Uterus (tissue), 4 donors: ENCODE results near the gene PPCDC. TPM values are rescaled to one million over a fixed set of nuclear protein-coding genes. Genes with fewer than 3 reads are reported as not detected.

Experiments used
- DNase-seq, 2 donors: peaks; one replicate each; pipeline ENCODE4 v3.0.0-alpha.2; 2019 to 2020
- H3K27ac ChIP-seq, 2 donors: fragments of 200-600 bp; sonication (generic); 1 replicate in 1 of 2; 2 replicates in 1 of 2; pipeline ENCODE4 v1.5.1; 2016 to 2018
- H3K27me3 ChIP-seq, 2 donors: fragments of 200-600 bp; sonication (generic); one replicate each; pipeline ENCODE4 v1.5.1; 2018 to 2019; ENCODE audit warnings: control low read depth in 1 of 2
- H3K36me3 ChIP-seq, 2 donors: fragments of 200-600 bp; sonication (generic); one replicate each; pipeline ENCODE4 v1.5.1; 2019; ENCODE audit warnings: control low read depth in 1 of 2
- H3K4me1 ChIP-seq, 2 donors: fragments of 200-600 bp; sonication (generic); one replicate each; pipeline ENCODE4 v1.5.1; 2018 to 2019; ENCODE audit warnings: control low read depth in 1 of 2
- H3K4me3 ChIP-seq, 2 donors: fragments of 200-600 bp; sonication (generic); 1 replicate in 1 of 2; 2 replicates in 1 of 2; pipeline ENCODE4 v1.5.1; 2018 to 2019; ENCODE audit warnings: mild to moderate bottlenecking in 1 of 2
- H3K9me3 ChIP-seq, 2 donors: fragments of 200-600 bp; sonication (generic); one replicate each; pipeline ENCODE4 v1.5.1; 2019; ENCODE audit warnings: control low read depth in 1 of 2
- CTCF ChIP-seq, 4 experiments: fragments of 200-600 bp in 2 of 4; fragments of 450-650 bp in 2 of 4; sonication (generic) in 2 of 4; IDR thresholded peaks; one replicate each; pipeline ENCODE4 v1.5.1; 2016 to 2019; ENCODE audit warnings: antibody characterized with exemption in 4 of 4, mild to moderate bottlenecking in 2 of 4, moderate library complexity in 1 of 4
- POLR2A ChIP-seq, 2 donors: fragments of 450-650 bp; IDR thresholded peaks; one replicate each; pipeline ENCODE4 v1.6.1; 2016; ENCODE audit warnings: antibody characterized with exemption in 2 of 2, mild to moderate bottlenecking in 1 of 2, moderate library complexity in 1 of 2
- intact Hi-C: fragments of 100-400 bp; cut with DNase I; formaldehyde crosslinking; loops from one replicate; pipeline ENCODE4 v1.15.1; 2023; ENCODE audit warnings: low total_unique reads
- total RNA-seq, 4 donors: library from RNA; depleted of rRNA in 3 of 4; stranded (reverse); fragments of >200 nt in 3 of 4; gene quantifications; one replicate each; pipeline versions ENCODE4 v1.1.0 to v1.2.4, GENCODE V29; 2014 to 2023
- donor health status: DM: yes; HTN: yes; CAD: no.

Gene PPCDC
- total RNA-seq, 4 donors from 2014 or later: 1.2 to 22.8 (median 6.9) TPM

DNA sequence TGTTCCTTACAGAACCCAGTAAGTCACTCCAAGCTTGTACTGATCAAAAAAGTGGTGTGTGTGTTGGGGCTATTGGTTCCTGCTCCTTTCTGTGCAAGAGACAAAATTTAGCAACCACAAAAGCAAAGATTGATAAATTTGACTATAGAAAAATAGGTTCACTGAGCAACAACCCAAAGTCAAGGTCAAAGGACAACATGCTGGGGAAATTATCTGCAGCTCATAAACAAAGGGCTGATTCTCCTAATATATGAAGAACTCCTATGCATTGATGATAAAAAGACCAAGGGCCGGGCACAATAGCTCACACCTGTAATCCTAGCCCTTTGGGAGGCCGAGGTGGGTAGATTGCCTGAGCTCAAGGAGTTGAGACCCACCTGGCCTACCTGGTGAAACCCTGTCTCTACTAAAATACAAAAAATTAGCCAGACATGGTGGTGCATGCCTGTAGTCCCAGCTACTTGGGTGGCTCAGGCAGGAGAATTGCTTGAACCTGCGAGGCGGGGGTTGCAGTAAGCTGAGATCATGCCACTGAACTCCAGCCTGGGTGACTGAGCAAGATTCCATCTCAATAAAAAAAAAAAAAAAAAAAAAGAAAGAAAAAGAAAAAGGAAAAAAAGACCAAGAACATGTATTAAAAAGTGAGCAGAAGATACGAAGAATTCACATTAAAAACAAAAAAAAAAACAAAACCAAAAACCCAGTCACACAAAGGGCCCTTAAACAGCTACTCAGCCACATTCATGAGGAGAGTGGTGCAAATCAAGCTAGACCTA, 29.8 kb downstream of the PPCDC start:
- Histone ChIP-seq H3K4me3 (no peak overlapping the region), H3K36me3 (no peaks in the 10 kb centered on the region), H3K27ac (no peak overlapping the region), H3K27me3 (no peaks in the 10 kb centered on the region), H3K9me3 (no peaks in the 10 kb centered on the region), H3K4me1 (no peaks in the 10 kb centered on the region)
- intact Hi-C loops: no loop called here
- TF ChIP-seq POLR2A (IDR thresholded peaks at IDR 0.05) (no peak), CTCF (IDR thresholded peaks at IDR 0.05) (no peak)
- DNase-seq: no peak

- intact Hi-C loops: no loop called here
- H3K4me1 ChIP-seq: no peaks in the 10 kb centered on the region
- no peak overlapping the region for H3K4me3 ChIP-seq
- no peaks in the 10 kb centered on the region for H3K36me3 ChIP-seq
- no peak for TF ChIP-seq POLR2A (IDR thresholded peaks at IDR 0.05)
- H3K27me3 ChIP-seq: no peaks in the 10 kb centered on the region
- H3K27ac ChIP-seq: no peak overlapping the region
- no peaks in the 10 kb centered on the region for H3K9me3 ChIP-seq
- no peak for DNase-seq
Observed at GRCh38 chr15:75053748-75054125, 30.3 kb downstream of the PPCDC start.

DNA sequence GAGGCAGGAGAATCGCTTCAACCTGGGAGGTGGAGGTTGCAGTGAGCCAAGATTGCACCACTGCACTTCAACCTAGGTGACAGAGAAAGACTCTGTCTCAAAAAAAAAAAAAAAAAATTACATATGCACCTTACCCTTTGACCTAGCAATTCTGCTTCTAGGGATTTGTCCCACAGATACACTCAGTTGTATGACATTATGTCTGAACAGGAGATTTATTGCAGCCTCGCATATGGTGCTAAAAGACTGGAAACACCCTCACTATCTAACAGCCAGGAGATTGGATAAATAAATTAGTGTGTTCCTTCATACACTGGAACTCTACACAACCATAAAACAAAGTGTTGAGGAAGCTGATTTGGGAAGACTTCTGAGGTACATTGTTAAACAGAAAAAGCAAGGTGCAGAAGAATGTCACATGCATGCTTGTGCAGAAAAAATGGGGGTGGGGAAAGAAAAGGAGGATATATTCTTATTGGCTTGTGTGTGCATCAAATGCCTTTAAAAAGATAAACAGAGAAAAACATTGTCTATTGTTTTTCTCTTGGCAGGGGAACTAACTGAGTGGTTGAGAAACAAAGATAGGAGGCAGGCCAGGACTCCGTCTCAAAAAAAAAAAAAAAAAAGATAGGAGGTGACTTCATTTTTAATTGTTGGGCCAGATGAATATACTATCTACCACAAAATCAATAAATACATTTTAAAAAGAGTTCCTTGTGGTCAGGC, 30.9 kb downstream of the PPCDC start:
- Histone ChIP-seq H3K27me3 (no peaks in the 10 kb centered on the region), H3K4me3 (no peak overlapping the region), H3K4me1 (no peaks in the 10 kb centered on the region), H3K27ac (no peak overlapping the region), H3K9me3 (no peaks in the 10 kb centered on the region), H3K36me3 (no peaks in the 10 kb centered on the region)
- no peak for DNase-seq
- TF ChIP-seq POLR2A (IDR thresholded peaks at IDR 0.05) (no peak), CTCF (IDR thresholded peaks at IDR 0.05) (no peak)
- intact Hi-C loops: no loop called here

GRCh38 chr15:75056036-75056435, 32.6 kb downstream of the PPCDC start:
- H3K9me3 ChIP-seq: no peaks in the 10 kb centered on the region
- H3K27me3 ChIP-seq: no peaks in the 10 kb centered on the region
- TF ChIP-seq CTCF (IDR thresholded peaks at IDR 0.05) (no peak), POLR2A (IDR thresholded peaks at IDR 0.05) (no peak)
- DNase-seq: peak in 1 of 2 donors; percentile 8
- no peak overlapping the region for H3K4me3 ChIP-seq
- H3K27ac ChIP-seq: no peak overlapping the region
- no peaks in the 10 kb centered on the region for H3K4me1 ChIP-seq
- intact Hi-C loops: no loop called here
- no peaks in the 10 kb centered on the region for H3K36me3 ChIP-seq

DNA sequence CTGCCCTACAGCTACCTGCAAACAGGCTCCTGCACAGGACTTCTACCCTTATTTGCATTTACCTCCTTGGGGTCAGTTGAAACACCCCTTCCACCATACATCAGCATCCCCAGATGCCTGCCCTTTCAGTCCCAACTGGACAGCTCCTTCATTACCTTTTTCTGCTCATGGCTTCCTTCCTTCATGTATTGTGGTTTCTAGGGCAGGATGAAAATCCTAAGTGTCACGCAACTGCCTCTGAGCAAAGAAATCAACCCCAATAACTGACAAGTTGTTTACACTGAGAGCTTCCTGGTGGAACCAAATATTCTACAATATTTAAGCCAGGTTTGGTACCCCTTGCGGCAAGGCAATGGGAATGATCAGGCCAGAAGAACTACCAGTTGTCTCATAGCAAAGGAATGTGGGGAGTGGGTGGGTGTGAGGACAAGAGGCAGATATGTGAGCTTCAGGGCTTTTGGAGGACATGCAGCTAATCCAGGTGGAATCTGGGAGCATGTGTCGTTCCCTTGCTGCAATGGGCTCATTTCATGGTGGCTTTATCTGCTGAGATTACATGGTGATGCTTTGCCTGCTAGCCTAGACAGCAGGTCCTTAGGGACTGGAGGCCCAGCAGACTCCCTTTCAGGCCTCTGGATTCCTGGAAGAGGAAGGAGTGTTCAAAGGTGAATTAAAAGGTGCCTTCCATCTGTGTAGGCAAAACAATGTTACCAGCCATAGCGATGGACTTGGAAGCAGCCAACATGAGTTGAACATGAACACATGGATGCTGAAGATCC, 34.9 kb downstream of the PPCDC start:
- DNase-seq: no peak
- intact Hi-C loops: no loop called here
- no peak for TF ChIP-seq CTCF (IDR thresholded peaks at IDR 0.05)
- TF ChIP-seq POLR2A (IDR thresholded peaks at IDR 0.05): no peak

More for the DNA sequence above, 34.9 kb downstream of the PPCDC start:
- no peak overlapping the region for H3K4me3 ChIP-seq
- no peaks in the 10 kb centered on the region for H3K4me1 ChIP-seq
- no peaks in the 10 kb centered on the region for H3K27me3 ChIP-seq
- H3K36me3 ChIP-seq: no peaks in the 10 kb centered on the region
- no peak overlapping the region for H3K27ac ChIP-seq
- H3K9me3 ChIP-seq: no peaks in the 10 kb centered on the region
